Esophagus muscularis mucosa (tissue), 4 donors: ENCODE data around the gene NDUFS8. TPM values are rescaled to one million over a fixed set of nuclear protein-coding genes. Genes with fewer than 3 reads are reported as not detected.

Source experiments
- DNase-seq: peaks from one replicate; pipeline ENCODE4 v3.0.0-alpha.2; 2017; ENCODE audit errors: extremely low spot score
- H3K27ac ChIP-seq, 4 donors: fragments of 200-600 bp; sonication (generic); replicated peaks in 1 of 4; 1 replicate in 3 of 4; 2 replicates in 1 of 4; pipeline ENCODE4 v1.5.1; 2016 to 2019; ENCODE audit warnings: mild to moderate bottlenecking in 1 of 4
- H3K27me3 ChIP-seq, 4 donors: fragments of 200-600 bp; sonication (generic); one replicate each; pipeline versions ENCODE4 v1.5.1 to v1.6.0; 2016 to 2019
- H3K36me3 ChIP-seq, 4 donors: fragments of 200-600 bp; sonication (generic); one replicate each; pipeline ENCODE4 v1.5.1; 2016 to 2019
- H3K4me1 ChIP-seq, 4 donors: fragments of 200-600 bp; sonication (generic); one replicate each; pipeline ENCODE4 v1.5.1; 2016 to 2019
- H3K4me3 ChIP-seq, 4 donors: fragments of 200-600 bp; sonication (generic); 1 replicate in 2 of 4; 2 replicates in 2 of 4; pipeline ENCODE4 v1.5.1; 2016 to 2019; ENCODE audit warnings: mild to moderate bottlenecking in 4 of 4, moderate library complexity in 1 of 4
- H3K9me3 ChIP-seq, 4 donors: fragments of 200-600 bp; sonication (generic); 1 replicate in 3 of 4; 2 replicates in 1 of 4; pipeline ENCODE4 v1.5.1; 2016 to 2019
- EP300 ChIP-seq: sonication (generic); formaldehyde crosslinking; IDR thresholded peaks from one replicate; pipeline ENCODE4 v1.6.1; 2017; ENCODE audit warnings: antibody characterized with exemption
- POLR2A ChIP-seq: fragments of 450-650 bp; IDR thresholded peaks from one replicate; pipeline ENCODE4 v1.6.1; 2017; ENCODE audit warnings: antibody characterized with exemption, moderate library complexity, mild to moderate bottlenecking, low read depth
- POLR2AphosphoS5 ChIP-seq, 2 donors: sonication (generic); formaldehyde crosslinking; IDR thresholded peaks; one replicate each; pipeline ENCODE4 v1.6.1; 2017; ENCODE audit warnings: antibody characterized with exemption in 2 of 2
- WGBS: methylation state at CpG from one replicate; pipeline ENCODE4 v1.1.5; 2018; 5-methylcytosine and 5-hydroxymethylcytosine counted together
- intact Hi-C: fragments of 100-400 bp; cut with DNase I; formaldehyde crosslinking; loops from one replicate; pipeline ENCODE4 v1.15.1; 2023
- total RNA-seq, 4 donors: library from RNA; depleted of rRNA; stranded (reverse); fragments of >200 nt; gene quantifications; one replicate each; pipeline versions ENCODE4 v1.1.0 to v1.2.1, GENCODE V29; 2016
- TF ChIP-seq, protein P1 (sequence below), 3 experiments: fragments of 200-600 bp in 2 of 3; fragments of 450-650 bp in 1 of 3; sonication (generic) in 2 of 3; IDR thresholded peaks; one replicate each; pipeline ENCODE4 v1.5.1; 2017 to 2019; ENCODE audit warnings: antibody characterized with exemption in 3 of 3, mild to moderate bottlenecking in 2 of 3, moderate library complexity in 1 of 3

The NDUFS8 gene
- total RNA-seq, 4 donors from 2014 or later = 178 to 271 (median 198) TPM

DNA sequence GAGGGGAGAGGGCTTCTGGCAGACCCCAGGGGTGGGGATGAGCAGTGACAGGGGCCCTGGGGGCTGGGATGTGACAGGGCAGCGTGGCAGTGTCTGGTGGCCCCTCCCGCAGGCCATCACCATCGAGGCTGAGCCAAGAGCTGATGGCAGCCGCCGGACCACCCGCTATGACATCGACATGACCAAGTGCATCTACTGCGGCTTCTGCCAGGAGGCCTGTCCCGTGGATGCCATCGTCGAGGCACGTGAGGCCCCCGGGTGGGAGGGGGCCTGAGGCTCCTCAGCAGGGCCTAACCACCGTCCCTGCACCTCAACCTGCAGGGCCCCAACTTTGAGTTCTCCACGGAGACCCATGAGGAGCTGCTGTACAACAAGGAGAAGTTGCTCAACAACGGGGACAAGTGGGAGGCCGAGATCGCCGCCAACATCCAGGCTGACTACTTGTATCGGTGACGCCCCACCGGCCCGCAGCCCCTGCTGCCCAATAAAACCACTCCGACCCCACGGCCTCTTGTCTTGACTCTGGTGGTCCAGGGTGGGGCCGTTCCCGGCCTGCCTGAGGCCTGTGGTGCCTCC, 5.7 kb downstream of the NDUFS8 start:
- H3K27me3 ChIP-seq = no peaks in the 10 kb centered on the region
- peaks cover 15 to 46% (median 33%) of the 10 kb centered on the region in 4 donors for H3K36me3 ChIP-seq
- no peak overlapping the region for H3K4me3 ChIP-seq
- H3K9me3 ChIP-seq = no peaks in the 10 kb centered on the region
- DNase-seq = no peak
- TF ChIP-seq EP300 (no peak), POLR2AphosphoS5 (IDR thresholded peaks at IDR 0.05) (no peak), POLR2A (no peak)
- TF ChIP-seq, protein P1, sequence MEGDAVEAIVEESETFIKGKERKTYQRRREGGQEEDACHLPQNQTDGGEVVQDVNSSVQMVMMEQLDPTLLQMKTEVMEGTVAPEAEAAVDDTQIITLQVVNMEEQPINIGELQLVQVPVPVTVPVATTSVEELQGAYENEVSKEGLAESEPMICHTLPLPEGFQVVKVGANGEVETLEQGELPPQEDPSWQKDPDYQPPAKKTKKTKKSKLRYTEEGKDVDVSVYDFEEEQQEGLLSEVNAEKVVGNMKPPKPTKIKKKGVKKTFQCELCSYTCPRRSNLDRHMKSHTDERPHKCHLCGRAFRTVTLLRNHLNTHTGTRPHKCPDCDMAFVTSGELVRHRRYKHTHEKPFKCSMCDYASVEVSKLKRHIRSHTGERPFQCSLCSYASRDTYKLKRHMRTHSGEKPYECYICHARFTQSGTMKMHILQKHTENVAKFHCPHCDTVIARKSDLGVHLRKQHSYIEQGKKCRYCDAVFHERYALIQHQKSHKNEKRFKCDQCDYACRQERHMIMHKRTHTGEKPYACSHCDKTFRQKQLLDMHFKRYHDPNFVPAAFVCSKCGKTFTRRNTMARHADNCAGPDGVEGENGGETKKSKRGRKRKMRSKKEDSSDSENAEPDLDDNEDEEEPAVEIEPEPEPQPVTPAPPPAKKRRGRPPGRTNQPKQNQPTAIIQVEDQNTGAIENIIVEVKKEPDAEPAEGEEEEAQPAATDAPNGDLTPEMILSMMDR (IDR thresholded peaks at IDR 0.05) = no peak
- intact Hi-C loops = loop anchor here (5.0 kb wide), 1 partner anchor 86 kb away; the partner anchor contains the start of gene CHKA
- WGBS = 83% methylated on average over 2 of the region's 27 CpGs
- H3K4me1 ChIP-seq = peaks cover 65 to 79% (median 77%) of the 10 kb centered on the region in 4 donors
- H3K27ac ChIP-seq = peak overlapping the region; percentile 70 to 92 (median 88)

DNA sequence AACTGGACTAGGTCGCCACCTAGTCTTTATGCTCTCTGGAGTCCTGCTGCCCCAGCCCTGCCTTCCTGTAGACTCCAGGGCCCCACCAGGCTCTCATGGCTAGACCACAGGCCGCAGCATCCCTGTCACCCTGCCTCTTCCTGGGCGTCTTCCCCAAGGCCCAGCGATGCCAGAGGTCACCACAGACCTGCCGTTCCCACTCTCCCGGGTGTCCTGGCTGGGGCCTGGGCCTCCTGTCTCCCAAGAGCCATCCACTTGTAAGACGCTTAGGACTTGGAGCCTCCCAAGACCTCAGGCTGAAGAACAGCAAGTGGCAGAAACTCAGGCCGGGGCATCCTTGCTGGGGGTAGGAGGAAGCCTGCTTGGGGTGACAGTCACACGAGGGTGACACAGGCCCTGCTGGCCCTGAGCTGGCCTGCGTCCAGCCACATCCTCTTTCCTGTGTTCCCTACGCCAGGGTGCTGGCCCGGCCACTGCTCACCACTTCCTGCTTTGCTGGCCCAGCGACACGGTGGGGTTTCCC, 6.3 kb downstream of the NDUFS8 start:
- intact Hi-C loops = loop anchor here (5.0 kb wide), 1 partner anchor 86 kb away; the partner anchor contains the start of gene CHKA
- Histone ChIP-seq H3K27ac (peak overlapping the region; percentile 70 to 92 (median 88)), H3K27me3 (no peaks in the 10 kb centered on the region), H3K36me3 (peaks cover 15 to 50% (median 38%) of the 10 kb centered on the region in 4 donors), H3K4me1 (peaks cover 60 to 79% (median 77%) of the 10 kb centered on the region in 4 donors), H3K9me3 (no peaks in the 10 kb centered on the region), H3K4me3 (no peak overlapping the region)
- WGBS = 73% methylated on average over 6 of the region's 14 CpGs
- TF ChIP-seq POLR2AphosphoS5 (IDR thresholded peaks at IDR 0.05) = peak; percentile 21 to 34
- TF ChIP-seq, protein P1 (IDR thresholded peaks at IDR 0.05) = no peak
- DNase-seq = no peak

DNA sequence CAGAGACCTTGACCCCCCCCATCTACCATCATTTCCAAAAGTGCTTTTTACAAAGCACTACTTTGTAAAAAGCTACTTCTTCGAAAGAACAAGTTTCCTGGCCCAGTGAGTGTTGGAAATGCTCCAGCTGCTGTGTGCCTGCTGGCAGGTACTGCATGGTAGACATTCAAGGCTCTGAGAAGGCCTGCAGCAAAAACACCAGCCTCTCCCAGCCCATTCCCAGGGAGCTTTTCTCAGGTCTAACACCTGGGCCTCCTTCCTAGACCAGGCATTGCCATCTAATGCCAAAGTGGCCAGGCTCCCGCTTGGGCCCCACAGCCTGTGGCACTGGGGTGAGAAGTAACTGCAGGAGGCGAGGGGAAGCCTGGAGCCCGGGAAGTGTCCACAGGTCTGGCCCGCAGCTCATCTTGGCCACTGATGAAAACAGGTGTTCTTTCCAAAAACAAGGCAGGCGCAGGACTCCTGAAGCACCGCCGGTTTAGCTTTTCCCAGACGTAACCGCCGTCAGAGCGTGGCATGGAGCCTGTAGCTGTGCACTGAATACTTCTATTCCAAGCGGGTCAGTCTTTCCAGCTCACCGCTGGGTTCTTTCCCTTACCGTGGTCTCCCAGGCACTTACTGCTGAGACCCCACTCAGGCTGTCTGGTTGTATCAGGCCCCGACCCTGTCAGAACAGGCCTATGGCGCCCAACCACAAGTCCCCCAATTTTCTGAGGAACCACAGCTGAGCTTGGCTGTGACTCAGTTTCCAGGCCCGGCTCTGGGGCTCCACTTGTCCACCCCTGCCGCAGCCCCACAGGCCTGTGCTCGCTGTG, 7.1 kb downstream of the NDUFS8 start:
- peaks cover 51 to 79% (median 76%) of the 10 kb centered on the region in 4 donors for H3K4me1 ChIP-seq
- H3K27me3 ChIP-seq = no peaks in the 10 kb centered on the region
- intact Hi-C loops = loop anchor here (2.0 to 5.0 kb wide), 2 partner anchors 85 to 175 kb away; partner anchors contain the start of genes CHKA and KMT5B
- no peak for DNase-seq
- H3K27ac ChIP-seq = peak overlapping the region; percentile 87 to 92 (median 88)
- WGBS = 80% methylated on average over 20 of the region's 20 CpGs
- peaks cover 13 to 54% (median 41%) of the 10 kb centered on the region in 4 donors for H3K36me3 ChIP-seq
- H3K9me3 ChIP-seq = no peaks in the 10 kb centered on the region
- H3K4me3 ChIP-seq = peak overlapping the region in 1 of 4 donors; percentile 74
- TF ChIP-seq, protein P1 (IDR thresholded peaks at IDR 0.05) = no peak
- TF ChIP-seq POLR2A (no peak), POLR2AphosphoS5 (IDR thresholded peaks at IDR 0.05) (no peak), EP300 (no peak)

DNA sequence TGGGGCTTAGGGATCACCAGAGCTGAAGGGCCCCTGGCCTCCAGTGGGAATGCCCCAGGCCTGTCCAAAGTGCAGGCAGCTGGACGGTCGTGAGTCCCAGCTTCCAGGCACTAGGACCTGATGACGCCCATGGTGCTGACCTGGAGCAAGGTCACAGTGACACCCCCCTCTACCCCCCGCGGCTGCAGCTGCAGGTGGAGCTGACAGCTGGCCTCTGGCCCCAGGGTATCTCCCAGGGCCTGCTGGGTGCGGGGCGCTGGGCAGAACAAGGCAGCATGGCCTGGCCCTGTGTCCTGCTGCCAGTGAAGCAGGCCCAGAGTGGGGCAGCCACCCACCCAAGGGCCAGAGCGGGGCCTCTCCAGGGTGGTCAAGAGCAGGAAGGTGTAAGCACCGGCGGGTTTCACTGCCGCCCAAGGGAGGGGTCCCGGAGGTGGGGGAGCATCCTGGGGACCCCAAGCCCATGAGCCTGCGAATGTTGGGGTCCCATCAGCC, 7.8 kb downstream of the NDUFS8 start:
- H3K36me3 ChIP-seq = peaks cover 13 to 54% (median 41%) of the 10 kb centered on the region in 4 donors
- intact Hi-C loops = loop anchor here (2.0 to 5.0 kb wide), 2 partner anchors 84 to 175 kb away; partner anchors contain the start of genes CHKA and KMT5B

More for the DNA sequence above, 7.8 kb downstream of the NDUFS8 start:
- no peak for DNase-seq
- TF ChIP-seq POLR2AphosphoS5 (IDR thresholded peaks at IDR 0.05) (no peak), EP300 (no peak), POLR2A (no peak)
- TF ChIP-seq, protein P1 (IDR thresholded peaks at IDR 0.05) = no peak
- H3K27ac ChIP-seq = peak overlapping the region; percentile 87 to 92 (median 88)
- H3K4me3 ChIP-seq = peak overlapping the region; percentile 70 to 88 (median 76)
- no peaks in the 10 kb centered on the region for H3K9me3 ChIP-seq
- H3K4me1 ChIP-seq = peaks cover 45 to 79% (median 76%) of the 10 kb centered on the region in 4 donors
- no peaks in the 10 kb centered on the region for H3K27me3 ChIP-seq
- WGBS = 19% methylated on average over 3 of the region's 13 CpGs
